Measurements from ENCODE around the gene MBP.

Gene MBP

GRCh38 chr18:77090546-77091174 is 41.9 kb downstream of the MBP start:
- no peak for TF ChIP-seq CTCF (IDR thresholded peaks at IDR 0.05; ENCODE audit: control insufficient read depth, extremely low read depth, insufficient read depth)
- no peak for DNase-seq (ENCODE audit: low read depth)

GRCh38 chr18:77089723-77090285 is 42.8 kb downstream of the MBP start:
- TF ChIP-seq CTCF (IDR thresholded peaks at IDR 0.05; ENCODE audit: control insufficient read depth, extremely low read depth, insufficient read depth): no peak

More at GRCh38 chr18:77090546-77091174, 41.9 kb downstream of the MBP start:
- H3K4me3 ChIP-seq (ENCODE audit: low read depth, low read length): no peak overlapping the region

GRCh38 chr18:77088963-77089722 is 43.4 kb downstream of the MBP start:
- H3K4me3 ChIP-seq (ENCODE audit: low read depth, low read length): no peak overlapping the region
- TF ChIP-seq CTCF (IDR thresholded peaks at IDR 0.05; ENCODE audit: control insufficient read depth, extremely low read depth, insufficient read depth): no peak
- DNase-seq (ENCODE audit: low read depth): peak; percentile 77

More at GRCh38 chr18:77089723-77090285, 42.8 kb downstream of the MBP start:
- no peak overlapping the region for H3K4me3 ChIP-seq (ENCODE audit: low read depth, low read length)
- no peak for DNase-seq (ENCODE audit: low read depth)

GRCh38 chr18:77087393-77088141 is 45.0 kb downstream of the MBP start:
- no peak overlapping the region for H3K4me3 ChIP-seq (ENCODE audit: low read depth, low read length)
- no peak for TF ChIP-seq CTCF (IDR thresholded peaks at IDR 0.05; ENCODE audit: control insufficient read depth, extremely low read depth, insufficient read depth)
- no peak for DNase-seq (ENCODE audit: low read depth)

- no peak for TF ChIP-seq CTCF (IDR thresholded peaks at IDR 0.05; ENCODE audit: control insufficient read depth, extremely low read depth, insufficient read depth)
- no peak overlapping the region for H3K4me3 ChIP-seq (ENCODE audit: low read depth, low read length)
- DNase-seq (ENCODE audit: low read depth): no peak
These were observed 45.8 kb downstream of the MBP start for GRCh38 chr18:77086656-77087392.

GRCh38 chr18:77086034-77086433 is 46.5 kb downstream of the MBP start:
- no peak for DNase-seq (ENCODE audit: low read depth)
- no peak for TF ChIP-seq CTCF (IDR thresholded peaks at IDR 0.05; ENCODE audit: control insufficient read depth, extremely low read depth, insufficient read depth)
- H3K4me3 ChIP-seq (ENCODE audit: low read depth, low read length): no peak overlapping the region
